ENCODE measurements around the gene LPP.
"Not testable (repeated sequence)": the region's sequence is repeated elsewhere in the genome, so short reads cannot be mapped to it uniquely, and the experiment has no call there.

Gene LPP

GRCh38 chr3:188578576-188579363 is 424.8 kb downstream of the LPP start:
- DNase-seq, result no peak

GRCh38 chr3:188580223-188580622 is 426.3 kb downstream of the LPP start:
- no peak for DNase-seq

- no peak for DNase-seq
Observed at GRCh38 chr3:188580659-188581058, 426.7 kb downstream of the LPP start.

GRCh38 chr3:188581365-188581764 is 427.4 kb downstream of the LPP start:
- no peak for DNase-seq

GRCh38 chr3:188581792-188582191 is 427.8 kb downstream of the LPP start:
- DNase-seq, result no peak

- no peak for DNase-seq
Observed at GRCh38 chr3:188583341-188584161, 429.6 kb downstream of the LPP start.

- no peak for DNase-seq
Observed at GRCh38 chr3:188584162-188584529, 430.2 kb downstream of the LPP start.

GRCh38 chr3:188584958-188585689 is 431.2 kb downstream of the LPP start:
- no peak for DNase-seq

GRCh38 chr3:188589071-188589470 is 435.1 kb downstream of the LPP start:
- DNase-seq, result no peak

GRCh38 chr3:188589771-188590170 is 435.8 kb downstream of the LPP start:
- no peak for DNase-seq

GRCh38 chr3:188590557-188590956 is 436.6 kb downstream of the LPP start:
- DNase-seq, result no peak

- DNase-seq, result no peak
Observed at GRCh38 chr3:188594139-188594538, 440.2 kb downstream of the LPP start.

GRCh38 chr3:188595890-188596376 is 442.0 kb downstream of the LPP start:
- no peak for DNase-seq

- DNase-seq, result no peak
Observed at GRCh38 chr3:188598894-188599293, 444.9 kb downstream of the LPP start.

- DNase-seq, result no peak
Observed at GRCh38 chr3:188602111-188602510, 448.2 kb downstream of the LPP start.

GRCh38 chr3:188602620-188603019 is 448.7 kb downstream of the LPP start:
- no peak for DNase-seq

GRCh38 chr3:188604651-188605050 is 450.7 kb downstream of the LPP start:
- no peak for DNase-seq

- no peak for DNase-seq
Observed at GRCh38 chr3:188605231-188605630, 451.3 kb downstream of the LPP start.

GRCh38 chr3:188605905-188606304 is 451.9 kb downstream of the LPP start:
- DNase-seq, result no peak

- DNase-seq, result no peak
Observed at GRCh38 chr3:188607805-188608315, 453.9 kb downstream of the LPP start.

GRCh38 chr3:188608401-188608800 is 454.4 kb downstream of the LPP start:
- no peak for DNase-seq

- not testable (repeated sequence) for DNase-seq
Observed at GRCh38 chr3:188613721-188614120, 459.8 kb downstream of the LPP start.

GRCh38 chr3:188617270-188617669 is 463.3 kb downstream of the LPP start:
- no peak for DNase-seq
